Measurements from ENCODE around the gene PLAGL1. TPM values are rescaled to one million over a fixed set of nuclear protein-coding genes. Genes with fewer than 3 reads are reported as not detected.

The PLAGL1 gene
- polyA plus RNA-seq, 1 donor from 2014 or later, result 4.5 TPM

DNA sequence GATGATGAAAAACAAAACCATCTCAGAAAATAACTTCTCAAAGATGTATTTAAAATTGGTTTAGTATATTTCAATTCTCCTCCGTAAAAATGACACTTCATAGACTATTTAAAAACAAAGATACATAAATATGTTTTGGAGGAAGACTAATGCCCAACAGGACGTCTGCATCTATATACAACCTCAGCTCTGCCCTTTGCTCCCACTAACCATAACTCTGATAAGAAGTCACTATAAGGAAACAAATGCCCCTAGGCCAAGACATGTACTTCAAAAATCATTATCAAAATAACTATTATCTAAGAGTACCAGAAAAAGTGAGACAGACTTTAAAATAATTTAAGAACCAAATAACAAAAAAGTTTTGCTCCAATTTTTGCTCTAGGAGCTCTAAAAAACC, 23.4 kb downstream of the PLAGL1 start:
- Mint-ChIP-seq H3K4me1 (no peaks in the 10 kb centered on the region), H3K36me3 (peaks cover 2% of the 10 kb centered on the region), H3K27me3 (no peaks in the 10 kb centered on the region), H3K27ac (no peak overlapping the region), H3K4me3 (no peak overlapping the region), H3K9me3 (peaks cover 2% of the 10 kb centered on the region in 3 donors)

DNA sequence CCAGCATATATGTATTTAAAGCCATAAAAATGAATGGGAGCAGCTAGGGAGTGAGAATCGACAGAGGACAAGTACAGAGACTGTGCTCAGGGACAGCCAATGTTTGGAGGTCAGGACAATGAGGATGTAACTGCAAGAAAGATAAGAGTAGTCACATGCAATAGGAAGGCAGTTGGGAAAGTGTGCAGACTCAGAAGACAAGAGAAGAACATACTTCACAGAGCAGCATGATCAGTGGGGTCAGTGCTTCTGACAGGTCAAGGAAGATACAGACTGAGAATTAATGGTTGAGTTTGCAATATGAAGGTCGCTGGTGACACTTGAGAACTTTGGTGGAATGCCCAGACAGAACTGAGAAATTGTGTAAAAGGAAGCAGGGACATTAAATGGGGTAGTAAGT, 25.1 kb downstream of the PLAGL1 start:
- H3K27ac Mint-ChIP-seq, result no peak overlapping the region
- H3K4me1 Mint-ChIP-seq, result peaks cover 0 to 3% (median 0%) of the 10 kb centered on the region in 3 donors
- no peak overlapping the region for H3K4me3 Mint-ChIP-seq
- H3K9me3 Mint-ChIP-seq, result peaks cover 0 to 2% (median 2%) of the 10 kb centered on the region in 3 donors
- no peaks in the 10 kb centered on the region for H3K27me3 Mint-ChIP-seq
- peaks cover 2% of the 10 kb centered on the region for H3K36me3 Mint-ChIP-seq

DNA sequence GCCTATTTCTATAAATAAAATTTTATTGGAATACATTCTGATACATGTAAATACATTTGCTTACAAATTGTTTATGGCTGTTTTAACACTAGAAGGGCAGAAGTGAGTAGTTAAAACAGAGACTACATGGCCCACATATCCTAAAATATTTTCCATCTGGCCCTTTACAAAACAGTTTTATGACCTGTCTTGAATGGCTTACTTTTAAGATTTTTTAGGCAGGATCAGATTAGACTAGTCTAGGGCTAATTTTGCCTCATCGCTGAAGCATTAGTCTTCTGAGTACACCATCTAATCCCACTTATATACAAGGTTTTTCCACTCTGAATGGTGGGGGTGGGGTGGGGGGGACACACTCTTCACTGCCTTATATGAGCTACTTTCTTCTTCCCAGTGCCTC, 27.1 kb downstream of the PLAGL1 start:
- Mint-ChIP-seq H3K36me3 (peaks cover 2% of the 10 kb centered on the region), H3K9me3 (peaks cover 0 to 2% (median 2%) of the 10 kb centered on the region in 3 donors), H3K27ac (no peak overlapping the region), H3K4me3 (no peak overlapping the region), H3K4me1 (peaks cover 2 to 6% (median 3%) of the 10 kb centered on the region in 3 donors), H3K27me3 (no peaks in the 10 kb centered on the region)

DNA sequence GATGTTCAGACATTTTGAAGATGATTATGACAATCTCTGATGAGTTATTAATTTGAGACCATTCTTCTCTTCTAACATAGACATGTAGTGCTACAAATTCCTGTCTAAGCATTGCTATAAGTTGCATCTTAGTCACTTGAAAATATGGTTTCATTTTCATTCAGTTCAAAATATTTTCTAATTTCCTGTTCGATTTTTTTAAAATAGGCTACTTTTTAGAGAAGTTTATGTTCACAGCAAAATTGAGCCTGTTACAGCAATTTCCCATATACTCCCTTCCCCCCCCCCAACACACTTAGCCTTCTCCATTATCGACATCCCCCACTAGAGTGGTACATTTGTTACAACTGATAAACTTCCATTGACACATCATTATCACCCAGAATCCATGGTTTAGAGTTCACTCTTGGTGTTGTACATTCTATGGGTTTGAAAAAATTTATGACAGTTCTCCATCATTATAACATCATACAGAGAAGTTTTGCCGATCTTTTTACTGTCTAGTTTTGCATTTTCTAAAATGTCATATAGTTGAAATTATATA, 31.2 kb downstream of the PLAGL1 start:
- H3K27ac Mint-ChIP-seq, result no peak overlapping the region
- peaks cover 2 to 6% (median 3%) of the 10 kb centered on the region in 3 donors for H3K4me1 Mint-ChIP-seq
- H3K9me3 Mint-ChIP-seq, result peaks cover 0 to 2% (median 2%) of the 10 kb centered on the region in 3 donors
- H3K4me3 Mint-ChIP-seq, result no peak overlapping the region
- peaks cover 2% of the 10 kb centered on the region for H3K36me3 Mint-ChIP-seq
- no peaks in the 10 kb centered on the region for H3K27me3 Mint-ChIP-seq

DNA sequence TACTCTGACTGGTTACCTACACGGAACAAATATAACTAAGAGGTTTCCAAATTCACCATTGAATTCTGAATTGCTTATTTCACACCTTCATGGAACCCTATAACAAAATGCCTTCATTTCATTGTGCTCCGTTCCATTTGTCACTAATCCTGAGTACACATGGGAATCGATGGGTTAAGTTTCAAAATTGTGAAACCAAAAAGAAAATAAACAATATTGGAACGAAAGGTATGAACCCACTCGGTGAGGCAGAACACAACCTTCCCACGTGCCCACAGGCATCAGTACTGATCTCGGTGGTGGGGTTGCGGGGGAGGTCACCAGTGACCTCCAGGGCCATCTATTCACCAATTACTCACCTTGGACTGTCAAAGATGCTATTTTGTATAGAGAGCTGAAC, 34.0 kb downstream of the PLAGL1 start:
- Mint-ChIP-seq H3K4me3 (no peak overlapping the region), H3K4me1 (peaks cover 2 to 6% (median 3%) of the 10 kb centered on the region in 3 donors), H3K27ac (no peak overlapping the region), H3K27me3 (no peaks in the 10 kb centered on the region), H3K36me3 (no peaks in the 10 kb centered on the region), H3K9me3 (no peaks in the 10 kb centered on the region)

DNA sequence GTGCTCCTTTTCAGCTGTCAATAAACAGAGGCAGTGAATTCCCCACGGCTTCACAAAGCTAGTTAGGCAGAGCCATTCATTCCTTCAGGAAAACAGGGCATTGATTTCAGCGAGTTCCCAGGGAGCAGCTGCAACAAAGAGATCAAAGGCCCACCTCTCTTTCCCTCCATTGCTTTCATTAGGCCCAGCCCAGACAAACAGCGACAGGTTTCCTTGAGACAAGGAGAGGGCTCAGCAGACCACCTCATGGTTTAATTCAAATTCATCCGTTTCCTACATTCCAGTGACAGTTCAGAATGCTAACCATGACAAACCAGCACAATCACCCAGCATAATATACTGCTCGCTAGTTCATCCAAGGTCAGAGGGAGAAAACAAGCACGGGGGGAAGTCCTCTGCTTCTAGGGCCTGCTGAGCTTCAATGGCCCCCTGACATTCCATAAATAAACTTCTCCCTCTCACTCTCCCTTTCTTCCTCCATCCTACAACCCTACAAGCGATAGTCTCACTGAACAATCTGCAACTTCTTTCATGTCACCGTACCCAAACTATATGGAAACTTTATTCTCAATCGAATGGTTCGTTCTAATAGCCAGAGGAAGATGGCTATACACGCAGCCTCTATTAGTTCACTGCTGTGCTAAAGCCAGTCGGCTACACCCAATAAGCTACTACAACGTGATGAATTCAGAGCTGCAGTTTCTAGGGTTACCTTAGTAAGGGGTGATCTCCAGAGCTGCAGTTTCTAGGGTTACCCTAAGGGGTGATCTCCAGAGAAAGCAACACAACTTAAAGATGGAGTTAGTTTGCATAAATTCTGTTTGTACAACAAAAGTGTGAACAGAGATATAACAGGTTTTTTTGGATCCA, 34.7 kb downstream of the PLAGL1 start:
- H3K4me3 Mint-ChIP-seq, result no peak overlapping the region

DNA sequence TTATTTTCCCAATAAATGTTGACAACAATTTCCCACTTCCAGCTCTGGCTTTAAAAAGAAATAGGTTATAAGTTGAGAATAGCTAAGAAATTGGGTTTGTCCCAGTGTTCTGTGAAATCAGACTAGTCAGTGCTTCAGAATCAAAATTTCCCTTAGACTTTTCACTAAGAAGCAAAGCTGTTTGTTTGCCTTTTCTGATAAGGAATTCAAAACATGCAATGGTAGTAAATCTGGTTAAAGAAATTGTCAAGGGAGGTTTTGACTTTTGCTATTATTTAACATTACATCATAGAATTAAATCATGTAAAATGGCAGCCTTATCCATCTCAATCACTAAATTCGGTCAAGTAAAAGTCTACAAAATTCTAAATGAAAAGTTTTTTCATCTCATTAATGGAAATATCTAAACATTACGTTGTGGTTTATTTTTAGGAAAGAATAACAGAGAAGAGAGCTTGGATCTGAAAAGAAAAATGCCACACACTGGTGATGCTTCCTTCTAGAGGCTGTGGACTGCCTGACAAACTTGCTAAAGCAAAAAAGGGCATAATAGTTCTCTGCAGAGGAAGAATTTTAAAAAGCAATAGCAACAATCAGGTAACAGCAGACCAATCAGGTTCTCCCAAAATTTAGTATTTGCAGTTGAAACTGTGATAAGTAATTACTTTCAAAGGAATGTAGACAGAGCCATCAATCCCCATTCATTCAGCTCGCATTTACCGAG, 36.4 kb downstream of the PLAGL1 start:
- no peak overlapping the region for H3K27ac Mint-ChIP-seq
- no peaks in the 10 kb centered on the region for H3K27me3 Mint-ChIP-seq
- no peaks in the 10 kb centered on the region for H3K36me3 Mint-ChIP-seq
- H3K9me3 Mint-ChIP-seq, result no peaks in the 10 kb centered on the region
- H3K4me3 Mint-ChIP-seq, result no peak overlapping the region
- H3K4me1 Mint-ChIP-seq, result no peaks in the 10 kb centered on the region

More for the DNA sequence above, 34.7 kb downstream of the PLAGL1 start:
- H3K4me1 Mint-ChIP-seq, result peaks cover 2 to 6% (median 3%) of the 10 kb centered on the region in 3 donors
- H3K27ac Mint-ChIP-seq, result no peak overlapping the region
- no peaks in the 10 kb centered on the region for H3K27me3 Mint-ChIP-seq
- H3K9me3 Mint-ChIP-seq, result no peaks in the 10 kb centered on the region
- no peaks in the 10 kb centered on the region for H3K36me3 Mint-ChIP-seq

DNA sequence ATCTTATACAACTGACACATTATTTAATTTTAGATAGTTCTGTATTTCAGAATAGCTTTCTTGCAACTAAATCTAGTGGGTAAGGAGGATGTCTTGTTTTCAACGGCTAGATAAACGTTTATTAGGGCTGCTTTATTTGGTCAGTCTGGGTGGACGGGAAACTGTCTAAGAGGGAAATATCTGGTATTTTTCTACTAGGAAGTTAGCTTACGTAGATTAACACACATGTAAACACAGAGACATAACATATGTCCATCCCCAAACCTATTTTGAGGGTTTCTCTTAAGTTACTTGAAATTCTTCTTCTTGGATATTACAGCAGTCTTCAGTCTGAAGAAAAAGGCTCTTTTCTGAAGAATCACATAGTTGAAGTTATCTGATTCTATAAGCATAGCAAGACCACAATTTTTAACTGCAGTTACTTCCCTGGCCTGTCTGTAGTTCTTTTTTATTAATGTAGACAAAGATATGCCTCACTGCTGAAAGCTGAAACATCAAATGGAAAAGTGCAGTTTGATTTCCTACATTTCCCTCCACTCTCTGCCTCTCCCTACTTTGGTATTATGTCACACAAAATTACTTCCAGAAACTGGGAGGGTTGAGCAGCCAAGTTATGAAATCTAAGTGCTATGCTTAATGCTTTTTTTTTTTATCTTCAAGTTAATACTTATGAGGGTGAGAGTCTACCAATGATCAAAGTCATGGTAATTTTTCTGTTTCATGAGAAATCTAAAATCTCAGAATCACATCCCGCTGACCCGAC, 37.4 kb downstream of the PLAGL1 start:
- no peak overlapping the region for H3K27ac Mint-ChIP-seq
- H3K36me3 Mint-ChIP-seq, result peaks cover 4% of the 10 kb centered on the region
- peaks cover 0 to 2% (median 0%) of the 10 kb centered on the region in 3 donors for H3K4me1 Mint-ChIP-seq

DNA sequence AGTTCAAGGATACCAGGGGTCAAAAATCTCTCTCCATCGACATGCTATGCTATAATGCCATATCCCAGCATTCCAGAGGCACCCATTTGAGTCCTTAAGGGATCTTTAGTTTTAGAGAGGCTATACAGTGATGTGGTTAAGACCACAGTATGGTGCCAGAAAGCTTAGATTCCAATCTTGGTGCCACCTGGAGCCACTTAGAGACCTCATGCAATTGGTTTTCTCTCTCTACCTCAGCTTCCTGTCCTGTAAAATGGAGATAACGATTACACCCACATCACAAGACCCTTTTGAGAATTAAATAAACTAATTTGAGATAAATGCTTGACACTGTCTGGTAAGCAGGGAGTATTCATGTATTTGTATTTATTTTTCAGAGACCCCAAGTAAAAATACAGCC, 39.0 kb downstream of the PLAGL1 start:
- Mint-ChIP-seq H3K27me3 (no peaks in the 10 kb centered on the region), H3K4me3 (no peak overlapping the region), H3K27ac (no peak overlapping the region), H3K36me3 (peaks cover 5% of the 10 kb centered on the region), H3K4me1 (peaks cover 0 to 2% (median 0%) of the 10 kb centered on the region in 3 donors), H3K9me3 (no peaks in the 10 kb centered on the region)

More for the DNA sequence above, 37.4 kb downstream of the PLAGL1 start:
- Mint-ChIP-seq H3K27me3 (no peaks in the 10 kb centered on the region), H3K9me3 (no peaks in the 10 kb centered on the region), H3K4me3 (no peak overlapping the region)

DNA sequence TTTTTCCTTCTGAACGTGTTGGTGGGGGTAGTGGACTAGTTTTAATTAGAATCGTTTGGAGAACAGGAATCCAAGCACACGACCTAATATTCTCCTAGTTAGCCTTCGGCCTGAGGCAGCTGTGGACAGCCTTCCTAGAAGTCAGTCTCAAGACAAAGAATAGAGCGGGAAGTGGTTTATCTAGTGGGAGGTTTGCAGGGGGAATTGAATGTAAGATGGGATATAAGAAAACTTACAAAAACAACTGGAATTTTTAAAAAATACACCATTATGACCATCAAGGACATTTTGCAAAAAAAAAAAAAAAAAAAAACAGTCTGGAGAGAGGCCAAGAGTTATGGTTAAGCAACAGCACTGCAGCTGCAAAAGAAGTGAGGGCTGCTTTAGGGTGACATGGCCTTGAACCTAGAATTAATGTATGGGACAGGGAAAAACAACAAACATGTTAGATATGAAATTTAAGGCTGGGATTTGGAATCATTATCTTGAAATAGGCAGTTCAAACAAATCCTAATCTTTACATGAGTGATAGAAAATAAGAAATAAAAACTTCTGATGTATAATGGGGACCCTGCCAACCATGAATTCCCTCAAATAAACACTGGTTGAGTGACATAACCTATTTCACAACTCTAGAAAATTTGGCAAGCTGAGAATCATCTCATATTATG, 40.2 kb downstream of the PLAGL1 start:
- no peak overlapping the region for H3K27ac Mint-ChIP-seq
- H3K9me3 Mint-ChIP-seq, result no peaks in the 10 kb centered on the region
- peaks cover 0 to 2% (median 0%) of the 10 kb centered on the region in 3 donors for H3K4me1 Mint-ChIP-seq
- H3K27me3 Mint-ChIP-seq, result no peaks in the 10 kb centered on the region
- H3K36me3 Mint-ChIP-seq, result peaks cover 6% of the 10 kb centered on the region
- no peak overlapping the region for H3K4me3 Mint-ChIP-seq

DNA sequence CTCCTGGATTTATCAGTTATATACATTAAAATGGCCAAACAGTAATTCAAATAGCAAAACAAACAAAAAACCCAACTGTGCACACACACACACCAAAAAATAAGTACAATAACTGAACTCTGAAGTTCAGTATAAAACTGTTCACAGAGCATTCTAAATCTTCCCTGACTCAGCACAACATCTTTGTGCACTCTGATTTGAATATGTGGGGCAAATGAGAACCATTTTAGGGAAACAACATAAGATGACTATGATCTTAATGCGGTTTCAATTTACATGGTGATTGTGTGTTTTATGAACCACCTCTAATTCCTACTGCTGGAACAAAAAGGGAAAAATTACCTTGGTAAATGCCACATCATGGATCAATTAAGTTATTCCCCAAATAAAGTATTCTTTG, 41.7 kb downstream of the PLAGL1 start:
- peaks cover 7% of the 10 kb centered on the region for H3K36me3 Mint-ChIP-seq

DNA sequence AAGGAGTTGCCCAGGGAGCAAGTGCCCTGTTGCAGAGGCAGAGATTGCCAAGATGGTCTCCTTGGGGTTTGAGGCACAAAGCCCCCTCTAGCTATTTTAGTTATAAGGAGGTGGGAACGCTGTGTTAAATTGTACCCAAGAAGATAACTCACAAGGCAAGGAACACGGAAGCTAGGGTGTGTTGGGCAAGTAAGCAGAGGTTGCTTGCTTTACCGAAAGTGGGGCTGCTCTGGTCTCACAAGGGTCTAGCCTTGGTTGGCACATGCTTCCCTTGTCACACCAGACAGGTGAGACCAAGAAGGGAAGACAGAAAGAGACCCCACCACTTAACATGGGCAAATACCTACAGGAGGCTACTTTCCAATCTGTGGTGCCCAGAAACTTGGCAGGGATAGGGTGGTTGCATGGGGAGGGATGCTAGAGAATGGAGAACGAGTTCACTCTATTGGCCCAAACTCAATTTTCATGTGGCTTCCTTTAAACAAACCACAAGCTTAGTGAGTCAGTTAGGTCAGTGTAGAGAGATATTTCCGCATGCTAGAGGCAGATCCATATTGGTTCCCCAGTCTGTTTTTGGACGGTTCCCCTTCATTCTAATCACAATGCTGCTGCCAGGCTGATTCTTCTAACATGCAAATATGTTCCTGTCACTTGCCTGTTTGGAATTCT, 42.4 kb downstream of the PLAGL1 start:
- Mint-ChIP-seq H3K27me3 (no peaks in the 10 kb centered on the region), H3K36me3 (peaks cover 7% of the 10 kb centered on the region), H3K4me3 (peak overlapping the region in 1 of 4 donors; percentile 15), H3K27ac (no peak overlapping the region), H3K4me1 (peaks cover 0 to 2% (median 0%) of the 10 kb centered on the region in 3 donors), H3K9me3 (no peaks in the 10 kb centered on the region)

More for the DNA sequence above, 41.7 kb downstream of the PLAGL1 start:
- H3K9me3 Mint-ChIP-seq, result no peaks in the 10 kb centered on the region
- peak overlapping the region in 1 of 3 donors; percentile 50 for H3K27ac Mint-ChIP-seq
- H3K27me3 Mint-ChIP-seq, result no peaks in the 10 kb centered on the region
- H3K4me3 Mint-ChIP-seq, result no peak overlapping the region
- H3K4me1 Mint-ChIP-seq, result peaks cover 0 to 2% (median 0%) of the 10 kb centered on the region in 3 donors

DNA sequence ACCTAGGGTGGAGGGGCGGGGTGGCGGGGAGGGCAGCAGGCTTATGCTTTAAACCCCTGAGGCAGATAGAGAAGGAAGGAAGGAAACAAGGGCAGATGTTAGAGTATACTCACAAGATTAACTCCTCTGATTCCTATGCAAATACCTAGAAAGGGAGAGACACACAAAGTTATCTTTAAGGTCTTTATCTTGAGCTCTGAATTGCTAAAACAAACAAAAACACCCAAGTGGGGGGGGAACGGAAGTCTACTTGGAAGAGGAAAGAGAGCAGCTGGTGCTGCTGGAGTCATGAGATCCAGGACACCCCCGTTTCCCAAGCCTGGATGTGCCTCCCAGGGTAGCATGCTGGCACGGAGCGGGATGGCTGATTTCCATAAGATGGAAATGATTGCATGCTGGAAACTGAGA, 43.4 kb downstream of the PLAGL1 start:
- Mint-ChIP-seq H3K36me3 (peaks cover 7% of the 10 kb centered on the region), H3K27ac (no peak overlapping the region), H3K4me3 (no peak overlapping the region), H3K27me3 (no peaks in the 10 kb centered on the region), H3K4me1 (peaks cover 0 to 2% (median 0%) of the 10 kb centered on the region in 3 donors), H3K9me3 (no peaks in the 10 kb centered on the region)
